ENCODE data around the gene CLPX.
"Not testable (repeated sequence)": the region's sequence is repeated elsewhere in the genome, so short reads cannot be mapped to it uniquely, and the experiment has no call there.

The CLPX gene

DNA sequence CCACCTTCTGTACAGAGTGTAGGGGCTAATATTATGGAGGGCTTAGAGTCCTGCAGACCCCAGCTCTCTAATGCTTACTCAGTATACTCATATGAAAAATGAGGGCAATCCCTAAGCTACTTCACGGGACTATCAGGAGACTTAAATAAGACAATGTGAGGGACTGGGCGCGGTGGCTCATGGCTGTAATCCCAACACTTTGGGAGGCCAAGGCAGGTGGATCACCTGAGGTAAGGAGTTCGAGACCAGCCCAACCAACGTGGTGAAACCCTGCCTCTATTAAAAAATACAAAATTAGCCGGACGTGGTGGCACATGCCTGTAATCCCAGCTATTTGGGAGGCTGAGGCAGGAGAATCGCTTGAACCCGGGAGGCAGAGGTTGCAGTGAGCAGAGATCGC, 85.3 kb downstream of the CLPX start:
- DNase-seq = not testable (repeated sequence)

DNA sequence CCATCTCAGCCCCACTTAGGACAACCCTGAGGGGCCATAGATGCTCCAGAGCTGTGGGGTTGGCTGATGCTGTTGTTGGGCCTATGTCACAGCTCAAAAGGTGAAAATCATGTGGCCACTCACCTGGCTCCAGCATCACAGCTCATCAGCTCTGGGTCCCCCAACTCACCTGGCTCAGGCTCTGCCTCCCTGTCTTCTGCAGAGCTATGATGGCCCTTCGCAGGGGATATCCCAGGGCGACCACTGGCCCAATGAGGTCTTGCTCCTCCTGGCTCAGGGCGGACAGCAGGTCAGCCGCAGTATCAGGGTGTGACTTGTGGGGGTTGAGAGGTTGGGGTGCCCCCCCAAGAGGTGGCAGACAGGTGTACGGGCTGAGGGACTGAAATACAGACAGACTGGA, 85.8 kb downstream of the CLPX start:
- no peak for DNase-seq

Data from eye (tissue), 1 donor.